ENCODE data around the gene PDE11A.
A peak's percentile ranks its signal among the peaks of the same experiment; 100 is the strongest.

Gene PDE11A

GRCh38 chr2:177619461-177619860, 453.1 kb downstream of the PDE11A start:
- DNase-seq, result no peak

GRCh38 chr2:177618255-177619253, 454.0 kb downstream of the PDE11A start:
- DNase-seq, result peak; percentile 49 to 93

GRCh38 chr2:177617849-177618248, 454.7 kb downstream of the PDE11A start:
- no peak for DNase-seq

- no peak for DNase-seq
These were observed 455.8 kb downstream of the PDE11A start for GRCh38 chr2:177616731-177617130.

- no peak for DNase-seq
These were observed 456.5 kb downstream of the PDE11A start for GRCh38 chr2:177616066-177616465.

- no peak for DNase-seq
These were observed 459.9 kb downstream of the PDE11A start for GRCh38 chr2:177612659-177613058.

- no peak for DNase-seq
These were observed 461.2 kb downstream of the PDE11A start for GRCh38 chr2:177611310-177611886.

GRCh38 chr2:177610813-177611212, 461.8 kb downstream of the PDE11A start:
- DNase-seq, result no peak

GRCh38 chr2:177606636-177607035, 465.9 kb downstream of the PDE11A start:
- DNase-seq, result no peak

GRCh38 chr2:177604271-177605065, 468.1 kb downstream of the PDE11A start:
- DNase-seq, result peak in 1 of 2 experiments; percentile 1

- DNase-seq, result no peak
These were observed 468.8 kb downstream of the PDE11A start for GRCh38 chr2:177603768-177604167.

- no peak for DNase-seq
These were observed 469.4 kb downstream of the PDE11A start for GRCh38 chr2:177603181-177603580.

- DNase-seq, result no peak
These were observed 469.9 kb downstream of the PDE11A start for GRCh38 chr2:177602611-177603164.

- no peak for DNase-seq
These were observed 471.7 kb downstream of the PDE11A start for GRCh38 chr2:177600917-177601316.

GRCh38 chr2:177599956-177600355, 472.6 kb downstream of the PDE11A start:
- DNase-seq, result no peak

- no peak for DNase-seq
These were observed 473.4 kb downstream of the PDE11A start for GRCh38 chr2:177599139-177599688.

GRCh38 chr2:177598326-177599138, 474.0 kb downstream of the PDE11A start:
- no peak for DNase-seq

- no peak for DNase-seq
These were observed 474.8 kb downstream of the PDE11A start for GRCh38 chr2:177597759-177598158.

- no peak for DNase-seq
These were observed 475.7 kb downstream of the PDE11A start for GRCh38 chr2:177596866-177597265.

- no peak for DNase-seq
These were observed 477.3 kb downstream of the PDE11A start for GRCh38 chr2:177595126-177595845.

GRCh38 chr2:177593402-177593801, 479.2 kb downstream of the PDE11A start:
- DNase-seq, result no peak
